Measurements from ENCODE around the gene RPL15.

GRCh38 chr3:23942546-23942945 is 25.6 kb downstream of the RPL15 start:
- TF ChIP-seq CTCF (IDR thresholded peaks at IDR 0.05) (no peak), USF2 (IDR thresholded peaks at IDR 0.05) (no peak), ESRRA (IDR thresholded peaks at IDR 0.05; ENCODE audit: borderline replicate concordance, low read length) (no peak), POLR2A (IDR thresholded peaks at IDR 0.05; ENCODE audit: low read length) (no peak), GATA3 (IDR thresholded peaks at IDR 0.05; ENCODE audit: borderline replicate concordance) (no peak), SREBF2 (IDR thresholded peaks at IDR 0.05) (no peak), HDAC2 (IDR thresholded peaks at IDR 0.05) (no peak), JUN (IDR thresholded peaks at IDR 0.05) (no peak), MAX (IDR thresholded peaks at IDR 0.05) (no peak), KDM5A (IDR thresholded peaks at IDR 0.05) (no peak), CHD2 (IDR thresholded peaks at IDR 0.05; ENCODE audit: low read length, partially characterized antibody) (no peak), EP300 (IDR thresholded peaks at IDR 0.05) (no peak), REST (IDR thresholded peaks at IDR 0.05) (no peak), CEBPB (IDR thresholded peaks at IDR 0.05) (no peak)
